ENCODE measurements around the gene SERPINH1. TPM values are rescaled to one million over a fixed set of nuclear protein-coding genes. Genes with fewer than 3 reads are reported as not detected.
A peak's percentile ranks its signal among the peaks of the same experiment; 100 is the strongest.

SERPINH1 gene
- total RNA-seq, 1 experiment from 2014 or later = 818 TPM

DNA sequence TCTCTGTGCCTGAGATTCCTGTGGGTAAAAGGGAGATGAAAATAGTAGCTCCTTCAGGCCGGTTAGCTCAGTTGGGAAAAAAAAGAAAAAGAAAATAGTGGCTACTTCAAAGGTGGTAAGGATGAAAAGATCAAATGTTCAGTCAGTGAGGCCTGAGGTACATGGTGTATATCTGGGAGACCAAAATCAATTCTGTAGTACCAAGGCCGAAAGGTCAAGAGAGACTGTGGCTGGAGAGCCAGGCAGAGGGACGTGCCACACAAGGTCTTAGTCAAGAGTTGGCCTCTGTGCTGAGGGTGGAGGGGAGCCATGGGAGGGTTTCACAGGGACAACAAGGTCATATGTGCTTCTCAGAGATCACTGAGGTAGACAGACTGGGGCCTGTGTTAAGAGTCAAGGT is 31.5 kb upstream of the SERPINH1 start:
- in situ Hi-C loops (cut with HindIII; ENCODE audit: low sequenced_read_pairs) = loop anchor here (5.0 kb wide), 1 partner anchor 93 kb away; no protein-coding TSS in a partner anchor
- DNase-seq (ENCODE audit: low spot score) = no peak

GRCh38 chr11:75531325-75531724 is 30.7 kb upstream of the SERPINH1 start:
- in situ Hi-C loops (cut with HindIII; ENCODE audit: low sequenced_read_pairs) = loop anchor here (5.0 kb wide), 1 partner anchor 94 kb away; no protein-coding TSS in a partner anchor
- DNase-seq (ENCODE audit: low spot score) = no peak

DNA sequence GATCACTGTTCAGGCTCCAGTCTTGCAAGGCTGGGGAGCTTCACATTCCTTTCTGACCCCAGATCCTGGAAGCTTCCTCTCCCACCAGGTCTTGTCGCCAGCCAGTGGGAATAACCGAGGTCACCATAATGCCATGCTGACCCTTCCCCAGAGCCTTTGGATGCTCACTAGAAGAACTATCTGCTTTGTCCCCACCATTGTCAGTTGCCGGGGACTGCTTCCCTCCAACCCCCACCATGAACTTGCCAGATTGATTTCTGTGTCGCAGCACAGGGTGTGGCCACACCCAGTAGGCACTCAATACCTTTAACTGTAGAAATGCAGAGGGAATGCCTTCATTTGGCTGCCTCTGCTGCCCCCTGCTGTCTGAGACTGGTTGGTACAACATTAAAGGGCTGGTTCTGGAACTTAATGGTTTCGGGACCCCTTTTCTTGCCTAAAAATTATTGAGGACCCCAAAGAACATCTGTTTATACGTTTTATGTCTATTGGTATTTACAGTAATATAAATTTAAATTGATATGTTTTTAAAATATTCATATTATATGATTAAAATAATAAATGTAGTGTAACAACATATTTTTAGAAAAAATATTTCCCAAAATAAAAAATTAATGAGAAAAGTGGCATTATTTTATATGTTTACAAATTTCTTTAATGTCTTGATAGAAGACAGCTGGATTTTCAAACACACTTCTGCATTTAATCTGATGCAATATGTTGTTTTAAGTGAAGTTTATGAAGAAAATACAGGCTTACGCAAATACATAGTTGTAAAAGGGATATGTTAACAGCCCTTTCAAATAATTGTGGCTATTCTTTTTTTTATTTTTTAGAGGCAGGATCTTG is 29.6 kb upstream of the SERPINH1 start:
- DNase-seq (ENCODE audit: low spot score) = peak; percentile 84
- in situ Hi-C loops (cut with HindIII; ENCODE audit: low sequenced_read_pairs) = loop anchor here (5.0 kb wide), 1 partner anchor 95 kb away; no protein-coding TSS in a partner anchor

DNA sequence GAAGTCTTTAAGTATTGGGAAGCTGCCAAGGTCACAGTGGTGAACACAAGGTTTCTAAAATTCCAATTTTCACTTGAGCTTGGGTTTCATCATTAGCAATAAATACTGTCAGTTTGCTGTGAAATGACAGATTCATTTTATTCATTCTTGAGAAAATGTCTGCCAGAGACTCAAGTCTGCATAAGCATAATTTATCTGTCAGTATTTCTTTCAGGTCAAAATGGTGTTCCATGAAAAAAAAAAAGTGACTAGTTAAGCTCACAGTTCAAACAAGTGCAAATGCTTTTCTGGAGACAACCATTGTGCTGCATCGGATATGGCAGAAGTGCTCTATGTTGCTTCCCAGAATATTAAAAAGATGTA is 28.2 kb upstream of the SERPINH1 start:
- in situ Hi-C loops (cut with HindIII; ENCODE audit: low sequenced_read_pairs) = loop anchor here (5.0 kb wide), 1 partner anchor 97 kb away; no protein-coding TSS in a partner anchor
- no peak for DNase-seq (ENCODE audit: low spot score)

- no peak for DNase-seq (ENCODE audit: low spot score)
- in situ Hi-C loops (cut with HindIII; ENCODE audit: low sequenced_read_pairs) = loop anchor here (5.0 kb wide), 1 partner anchor 97 kb away; no protein-coding TSS in a partner anchor
Observed at GRCh38 chr11:75534259-75535069, 27.6 kb upstream of the SERPINH1 start.

- in situ Hi-C loops (cut with HindIII; ENCODE audit: low sequenced_read_pairs) = no loop called here
- no peak for DNase-seq (ENCODE audit: low spot score)
Observed at GRCh38 chr11:75535071-75535470, 27.0 kb upstream of the SERPINH1 start.

GRCh38 chr11:75536786-75537641 is 25.0 kb upstream of the SERPINH1 start:
- in situ Hi-C loops (cut with HindIII; ENCODE audit: low sequenced_read_pairs) = no loop called here
- DNase-seq (ENCODE audit: low spot score) = no peak

DNA sequence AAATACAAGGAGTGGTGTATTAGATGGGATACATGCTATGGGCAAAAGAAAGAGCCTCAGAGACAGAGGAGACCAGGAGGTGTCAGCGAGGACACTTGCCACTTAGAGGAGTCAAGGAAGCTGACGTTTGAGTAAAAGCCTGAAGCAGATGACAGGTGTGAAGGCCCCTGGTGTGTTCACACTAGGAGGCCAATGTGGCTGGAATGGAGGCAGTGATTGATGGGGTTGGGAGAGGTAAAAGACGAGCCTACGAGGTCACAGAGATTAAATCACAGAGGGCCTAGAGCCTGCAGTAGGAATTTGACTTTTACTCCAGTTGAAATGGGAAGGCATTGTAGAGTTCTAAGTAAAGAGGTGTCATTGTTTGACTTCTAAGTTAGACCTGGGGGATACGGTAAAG is 24.3 kb upstream of the SERPINH1 start:
- in situ Hi-C loops (cut with HindIII; ENCODE audit: low sequenced_read_pairs) = no loop called here
- no peak for DNase-seq (ENCODE audit: low spot score)

DNA sequence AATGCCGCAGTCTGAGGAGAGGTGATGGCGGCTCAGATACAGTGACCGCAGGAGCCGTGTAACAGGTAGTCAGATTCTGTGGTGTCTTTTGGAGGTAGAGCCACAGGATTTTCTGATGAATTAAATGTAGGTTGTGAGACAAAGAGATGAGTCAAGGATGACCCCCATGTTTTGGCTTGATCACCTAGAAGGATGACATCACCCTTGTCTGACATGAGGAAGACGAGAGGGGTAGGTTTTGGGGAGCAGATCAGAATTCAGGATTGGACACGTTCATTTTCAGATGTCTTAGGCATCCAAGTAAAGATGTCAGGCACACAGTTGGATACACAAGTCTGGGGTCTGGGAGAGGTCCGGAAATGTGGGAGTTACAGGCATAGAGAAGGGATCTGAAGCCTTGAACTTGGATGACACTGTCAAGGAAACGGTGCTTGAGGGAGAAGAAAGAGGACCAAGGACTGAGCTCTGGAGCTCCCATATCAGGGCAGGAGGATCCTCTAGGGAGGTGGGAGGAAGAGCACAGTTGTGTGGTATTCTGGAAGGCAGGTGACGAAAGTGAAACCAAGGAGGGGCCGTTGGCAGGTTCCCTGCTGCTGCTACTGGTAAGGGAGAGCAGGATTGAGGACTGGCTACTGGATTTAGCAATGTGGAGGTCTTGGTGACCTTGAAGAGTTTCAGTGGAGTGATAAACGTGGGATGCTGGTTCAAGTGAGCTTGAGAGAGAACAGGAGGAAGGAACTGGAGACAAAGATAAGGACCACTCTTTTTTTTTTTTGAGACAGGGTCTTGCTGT is 23.7 kb upstream of the SERPINH1 start:
- in situ Hi-C loops (cut with HindIII; ENCODE audit: low sequenced_read_pairs) = no loop called here
- DNase-seq (ENCODE audit: low spot score) = no peak

GRCh38 chr11:75539459-75540334 is 22.4 kb upstream of the SERPINH1 start:
- in situ Hi-C loops (cut with HindIII; ENCODE audit: low sequenced_read_pairs) = no loop called here
- no peak for DNase-seq (ENCODE audit: low spot score)

- no peak for DNase-seq (ENCODE audit: low spot score)
- in situ Hi-C loops (cut with HindIII; ENCODE audit: low sequenced_read_pairs) = no loop called here
Observed at GRCh38 chr11:75541193-75542087, 20.6 kb upstream of the SERPINH1 start.

- in situ Hi-C loops (cut with HindIII; ENCODE audit: low sequenced_read_pairs) = no loop called here
- no peak for DNase-seq (ENCODE audit: low spot score)
Observed at GRCh38 chr11:75542088-75542438, 20.0 kb upstream of the SERPINH1 start.

- in situ Hi-C loops (cut with HindIII; ENCODE audit: low sequenced_read_pairs) = no loop called here
- DNase-seq (ENCODE audit: low spot score) = no peak
Observed at GRCh38 chr11:75543806-75544205, 18.2 kb upstream of the SERPINH1 start.

DNA sequence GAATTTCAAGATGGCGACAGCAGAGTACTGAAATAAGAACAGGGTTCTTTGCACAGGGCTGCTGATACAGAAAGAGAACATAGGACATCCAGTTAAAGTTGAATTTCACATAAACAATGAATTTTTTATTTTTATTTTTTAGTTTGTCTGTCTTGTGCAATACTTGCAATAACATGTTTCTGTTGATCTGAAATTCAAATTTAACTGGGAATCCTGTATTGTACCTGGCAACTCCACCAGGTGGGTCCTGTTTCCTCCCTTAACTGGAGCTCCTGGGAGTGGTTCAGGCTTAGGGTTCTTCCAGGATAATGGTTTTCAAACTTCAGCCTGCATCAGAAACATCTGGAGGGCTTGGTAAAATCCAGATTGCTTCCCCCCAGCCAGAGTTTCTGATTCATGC is 14.9 kb upstream of the SERPINH1 start:
- DNase-seq (ENCODE audit: low spot score) = no peak
- in situ Hi-C loops (cut with HindIII; ENCODE audit: low sequenced_read_pairs) = no loop called here

DNA sequence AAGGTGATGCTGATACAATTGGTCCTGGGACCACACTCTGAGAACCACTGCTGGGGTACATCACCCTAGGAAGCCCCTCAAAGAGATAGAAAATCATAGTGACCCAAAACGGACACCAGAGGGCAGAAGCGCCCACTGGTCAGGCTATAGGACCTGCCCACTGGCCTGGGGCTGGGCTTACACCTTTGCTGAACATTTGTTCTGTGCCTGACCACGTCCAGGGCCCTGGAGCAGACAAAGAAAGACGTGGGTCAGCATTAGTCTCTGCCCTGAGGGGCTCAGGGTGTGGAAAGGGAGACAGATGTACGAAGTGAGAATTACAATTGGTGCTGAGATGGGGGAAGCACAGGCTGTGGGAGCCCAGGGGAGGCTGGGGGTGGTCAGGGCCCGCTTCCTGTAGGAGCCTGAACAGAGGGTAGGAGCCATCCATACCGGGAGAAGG is 14.4 kb upstream of the SERPINH1 start:
- DNase-seq (ENCODE audit: low spot score) = peak; percentile 73

GRCh38 chr11:75548595-75549272 is 13.3 kb upstream of the SERPINH1 start:
- in situ Hi-C loops (cut with HindIII; ENCODE audit: low sequenced_read_pairs) = no loop called here
- no peak for DNase-seq (ENCODE audit: low spot score)

More for the DNA sequence above, 14.4 kb upstream of the SERPINH1 start:
- in situ Hi-C loops (cut with HindIII; ENCODE audit: low sequenced_read_pairs) = no loop called here

All from G401 (cell line).